CD4-positive, alpha-beta T cell treated with Interleukin-6 at 100 ng/mL for 8 hours (primary cell): ENCODE data around the gene WDR37.
A peak's percentile ranks its signal among the peaks of the same experiment; 100 is the strongest.
"Not testable (repeated sequence)": the region's sequence is repeated elsewhere in the genome, so short reads cannot be mapped to it uniquely, and the experiment has no call there.

Experiments used
- DNase-seq: peaks from one replicate; pipeline ENCODE4 v3.0.0-alpha.2; 2020; ENCODE audit warnings: mixed read lengths, low spot score

WDR37 gene

DNA sequence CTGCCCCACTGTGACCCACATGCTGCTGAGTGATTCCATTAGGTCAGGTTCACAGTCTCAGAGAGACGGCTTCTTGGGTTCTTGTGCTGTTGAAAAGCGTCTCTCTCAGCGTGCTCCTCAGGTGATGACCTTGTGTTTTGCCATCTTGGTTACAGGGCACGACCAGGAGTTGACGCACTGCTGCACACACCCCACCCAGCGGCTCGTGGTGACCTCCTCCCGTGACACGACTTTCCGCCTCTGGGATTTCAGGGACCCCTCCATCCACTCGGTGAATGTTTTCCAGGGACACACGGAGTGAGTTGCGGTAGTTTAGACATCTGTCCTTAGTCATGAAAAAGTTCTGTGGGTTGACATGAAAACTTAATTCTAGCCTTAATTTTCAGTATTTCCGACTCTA, 48.8 kb downstream of the WDR37 start:
- DNase-seq: no peak

DNA sequence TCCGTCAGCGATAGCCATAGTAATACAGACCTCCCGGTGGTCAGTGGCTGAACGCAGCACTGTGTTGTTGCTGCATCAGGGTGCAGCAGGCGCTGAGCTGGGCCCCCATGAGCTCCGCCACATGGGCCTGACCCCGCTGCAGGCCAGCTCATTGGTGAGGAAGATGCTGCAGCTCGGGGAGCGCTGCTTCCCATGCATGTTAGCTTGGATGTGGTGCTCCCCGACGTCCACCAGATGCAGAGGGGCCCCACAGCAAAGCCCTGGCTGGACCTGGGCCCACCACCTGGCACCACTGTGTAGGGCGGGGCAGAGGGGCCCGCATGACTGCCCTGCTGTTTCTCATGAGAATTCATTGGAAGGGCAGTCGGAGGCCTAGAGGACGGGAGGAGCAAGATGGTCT, 50.8 kb downstream of the WDR37 start:
- no peak for DNase-seq

DNA sequence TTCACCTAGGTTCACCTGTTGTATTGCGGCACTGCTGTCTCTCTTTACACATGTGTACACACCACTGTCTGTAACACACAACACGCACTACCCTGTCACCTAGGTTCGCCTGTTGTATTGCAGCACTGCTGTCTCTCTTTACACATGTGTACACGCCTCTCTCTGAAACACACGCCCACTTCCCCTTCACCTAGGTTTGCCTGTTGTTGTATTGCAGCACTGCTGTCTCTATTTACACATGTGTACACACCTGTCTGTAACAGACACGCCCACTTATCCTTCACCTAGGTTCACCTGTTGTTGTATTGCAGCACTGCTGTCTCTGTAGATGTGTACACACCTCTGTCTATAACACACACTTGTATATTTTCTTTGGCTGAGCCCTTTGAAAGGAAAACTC, 51.5 kb downstream of the WDR37 start:
- DNase-seq: no peak

- DNase-seq: peak; percentile 80
Measured at GRCh38 chr10:1109795-1110673, 53.8 kb downstream of the WDR37 start.

GRCh38 chr10:1110674-1111119, 54.5 kb downstream of the WDR37 start:
- no peak for DNase-seq

- DNase-seq: no peak
Measured at GRCh38 chr10:1114315-1114714, 58.1 kb downstream of the WDR37 start.

- DNase-seq: no peak
Measured at GRCh38 chr10:1114719-1115606, 58.8 kb downstream of the WDR37 start.

- DNase-seq: no peak
Measured at GRCh38 chr10:1115607-1115955, 59.4 kb downstream of the WDR37 start.

DNA sequence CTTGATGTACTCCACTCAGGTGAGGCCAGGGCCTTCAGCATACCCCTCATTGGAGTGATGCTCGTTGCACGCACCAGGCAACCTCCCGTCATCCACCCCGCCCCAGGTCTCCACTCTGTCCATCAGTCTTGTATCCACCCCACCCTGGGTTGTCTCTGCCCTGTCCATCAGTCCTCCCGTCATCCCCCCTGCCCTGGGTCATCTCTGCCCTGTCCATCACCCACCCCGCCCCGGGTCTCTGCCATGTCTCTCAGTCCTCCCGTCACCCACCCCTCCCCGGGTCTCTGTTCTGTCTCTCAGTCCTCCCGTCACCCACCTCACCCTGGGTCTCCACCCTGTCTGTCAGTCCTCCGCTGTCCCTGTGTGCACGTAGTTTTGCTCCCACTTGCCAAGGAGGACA, 59.9 kb downstream of the WDR37 start:
- no peak for DNase-seq

DNA sequence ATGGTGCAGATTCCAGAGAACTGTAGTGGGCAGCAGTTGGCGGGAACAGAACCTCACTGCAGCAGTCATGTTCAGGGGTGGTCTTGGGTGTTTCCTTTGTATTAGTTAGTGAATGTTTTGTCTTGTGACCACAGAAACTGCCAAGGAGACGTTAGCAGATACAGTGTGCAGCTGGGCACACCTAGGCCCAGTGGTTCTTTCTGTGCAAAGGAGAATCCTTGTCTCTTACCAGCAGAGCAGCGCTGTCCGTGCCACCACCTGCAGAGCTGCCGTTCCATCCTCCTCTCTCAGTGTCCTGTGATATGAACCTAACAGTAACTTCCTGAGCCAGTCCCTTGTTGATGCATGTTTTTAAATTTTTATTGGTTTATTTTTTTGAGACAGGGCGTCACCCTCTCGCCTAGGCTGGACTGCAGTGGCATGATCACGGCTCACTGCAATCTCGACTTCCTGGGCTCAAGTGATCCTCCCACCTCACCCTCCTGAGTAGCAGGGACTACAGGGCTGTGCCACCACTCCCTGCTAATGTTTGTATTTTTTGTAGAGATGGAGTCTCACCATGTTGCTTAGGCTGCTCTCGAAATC, 60.6 kb downstream of the WDR37 start:
- DNase-seq: no peak

DNA sequence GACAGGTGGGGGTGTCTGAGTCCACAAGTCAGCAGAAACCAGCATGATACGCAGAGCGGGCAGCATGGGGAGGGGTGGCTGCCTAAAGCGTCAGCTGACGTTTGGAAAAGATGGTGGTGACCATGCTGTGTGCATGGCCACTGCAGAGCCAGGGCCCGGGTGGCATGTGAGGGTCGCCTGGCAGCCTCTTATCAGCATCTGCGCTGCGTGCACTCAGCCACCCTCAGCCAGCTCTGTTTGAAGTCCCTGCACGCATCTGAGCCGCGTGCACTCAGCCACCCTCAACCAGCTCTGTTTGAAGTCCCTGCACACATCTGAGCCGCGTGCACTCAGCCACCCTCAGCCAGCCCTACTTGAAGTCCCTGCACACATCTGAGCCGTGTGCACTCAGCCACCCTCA, 61.5 kb downstream of the WDR37 start:
- no peak for DNase-seq

DNA sequence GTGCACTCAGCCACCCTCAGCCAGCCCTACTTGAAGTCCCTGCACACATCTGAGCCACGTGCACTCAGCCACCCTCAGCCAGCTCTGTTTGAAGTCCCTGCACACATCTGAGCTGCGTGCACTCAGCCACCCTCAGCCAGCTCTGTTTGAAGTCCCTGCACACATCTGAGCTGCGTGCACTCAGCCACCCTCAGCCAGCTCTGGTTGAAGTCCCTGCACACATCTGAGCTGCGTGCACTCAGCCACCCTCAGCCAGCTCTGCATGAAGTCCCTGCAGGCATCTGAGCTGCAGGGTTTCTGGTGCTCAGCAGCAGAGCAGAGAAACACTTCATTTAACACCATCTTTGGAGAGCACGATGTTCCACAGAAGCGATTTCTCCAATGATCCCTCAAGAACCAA, 62.1 kb downstream of the WDR37 start:
- not testable (repeated sequence) for DNase-seq

GRCh38 chr10:1119027-1119426, 62.8 kb downstream of the WDR37 start:
- DNase-seq: no peak

DNA sequence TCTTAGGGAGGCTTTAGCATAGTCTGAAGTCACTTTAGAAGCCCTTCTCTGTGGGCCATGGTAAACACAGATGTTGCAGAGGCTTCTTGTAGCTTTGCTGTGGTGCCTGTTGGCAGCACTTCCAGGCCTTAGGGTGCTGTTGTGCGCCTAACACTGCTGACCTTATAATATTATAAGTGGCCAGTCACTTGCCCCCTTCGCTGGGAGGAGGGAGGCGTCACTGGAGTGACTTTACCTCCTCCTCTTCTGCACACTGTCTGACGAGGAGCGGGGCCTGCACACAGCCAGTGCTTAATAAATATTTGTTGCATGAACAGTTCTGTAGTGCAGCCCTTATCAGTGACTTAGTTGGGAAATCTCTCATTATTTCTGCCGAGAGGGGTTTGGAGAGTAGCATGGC, 63.3 kb downstream of the WDR37 start:
- no peak for DNase-seq

GRCh38 chr10:1120306-1120705, 64.1 kb downstream of the WDR37 start:
- no peak for DNase-seq

GRCh38 chr10:1120801-1121211, 64.6 kb downstream of the WDR37 start:
- no peak for DNase-seq

DNA sequence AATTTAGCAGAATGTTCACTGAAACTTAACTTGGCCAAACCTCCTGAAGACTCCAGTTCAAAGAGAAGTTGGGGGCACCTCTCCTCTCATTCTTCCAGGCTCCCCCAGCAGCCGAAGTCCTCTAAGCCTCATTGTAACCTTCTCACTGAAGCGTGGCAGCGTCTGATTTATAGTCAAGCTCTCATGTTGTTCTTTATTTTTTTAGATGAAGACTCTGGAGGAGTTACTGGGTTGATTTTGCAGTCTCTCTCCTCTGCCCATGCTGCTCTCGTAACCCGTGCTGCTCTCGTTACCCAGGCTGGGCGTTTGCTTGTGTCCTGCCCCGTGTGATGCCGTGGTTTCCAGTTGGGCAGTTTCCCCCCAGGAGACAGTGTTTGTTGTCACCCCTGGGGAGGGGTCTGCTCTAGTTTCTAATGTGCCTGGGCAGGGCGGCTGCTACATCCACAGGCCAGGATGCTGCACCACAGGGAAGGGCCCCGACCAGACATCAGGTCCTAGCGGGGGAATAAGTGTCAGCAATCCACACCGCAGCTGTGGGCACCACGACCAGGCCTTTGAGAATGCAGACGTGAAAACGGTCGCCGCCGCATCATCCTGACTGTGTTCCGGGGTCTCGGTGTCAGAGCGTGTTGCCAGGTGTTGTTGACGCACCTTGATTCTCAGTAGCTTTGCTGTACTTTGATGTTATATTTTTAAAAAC, 65.2 kb downstream of the WDR37 start:
- no peak for DNase-seq

GRCh38 chr10:1122349-1122748, 66.2 kb downstream of the WDR37 start:
- DNase-seq: no peak

DNA sequence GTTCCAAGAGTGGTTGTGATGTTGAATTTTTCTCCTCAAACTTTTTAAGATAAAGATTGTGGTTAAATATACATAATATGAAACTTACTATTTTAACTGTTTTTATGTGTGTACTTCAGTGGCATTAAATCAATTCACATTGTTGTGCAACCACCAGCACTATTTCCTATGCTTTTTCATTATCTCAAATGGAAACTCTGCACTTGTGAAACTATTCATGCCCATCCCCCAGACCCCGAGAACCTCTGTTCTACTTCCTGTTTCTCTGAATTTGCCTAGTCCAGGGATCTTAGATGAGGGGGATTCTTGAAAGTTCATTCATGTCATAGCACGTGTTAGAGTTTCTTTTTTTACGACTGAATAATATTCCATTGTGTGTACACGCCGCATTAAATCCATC, 67.0 kb downstream of the WDR37 start:
- no peak for DNase-seq

DNA sequence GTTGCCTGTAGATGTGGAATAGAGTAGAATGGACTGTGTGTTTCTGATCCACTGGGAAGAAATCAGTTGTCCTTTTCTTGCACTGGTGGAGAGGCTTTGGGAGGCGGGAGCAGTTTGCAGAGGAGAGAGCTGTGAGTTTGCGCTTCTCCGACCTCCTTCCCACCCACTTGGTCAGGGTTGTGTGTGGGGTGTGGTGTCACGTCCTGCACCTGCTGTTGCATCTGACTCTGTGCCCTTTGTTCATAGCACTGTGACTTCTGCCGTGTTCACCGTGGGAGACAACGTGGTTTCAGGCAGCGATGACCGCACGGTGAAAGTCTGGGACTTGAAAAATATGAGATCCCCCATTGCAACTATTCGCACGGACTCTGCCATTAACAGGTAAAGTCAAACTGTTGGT, 67.8 kb downstream of the WDR37 start:
- DNase-seq: no peak

DNA sequence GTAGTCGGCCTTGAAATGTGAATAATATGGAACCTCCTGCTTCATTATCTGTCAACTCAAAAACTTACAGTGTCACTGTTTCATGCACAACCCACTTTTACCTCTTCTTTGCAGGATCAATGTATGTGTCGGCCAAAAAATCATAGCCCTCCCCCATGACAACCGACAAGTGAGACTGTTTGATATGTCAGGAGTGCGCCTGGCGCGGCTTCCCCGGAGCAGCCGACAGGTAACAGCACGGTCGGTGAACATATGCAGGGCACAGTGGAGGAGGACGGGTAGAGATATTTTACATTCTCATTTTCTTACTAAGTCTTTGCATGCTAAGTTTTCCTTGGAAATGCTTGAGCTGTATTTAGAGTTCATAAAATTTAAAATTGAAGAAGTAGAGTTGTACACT, 68.6 kb downstream of the WDR37 start:
- no peak for DNase-seq

DNA sequence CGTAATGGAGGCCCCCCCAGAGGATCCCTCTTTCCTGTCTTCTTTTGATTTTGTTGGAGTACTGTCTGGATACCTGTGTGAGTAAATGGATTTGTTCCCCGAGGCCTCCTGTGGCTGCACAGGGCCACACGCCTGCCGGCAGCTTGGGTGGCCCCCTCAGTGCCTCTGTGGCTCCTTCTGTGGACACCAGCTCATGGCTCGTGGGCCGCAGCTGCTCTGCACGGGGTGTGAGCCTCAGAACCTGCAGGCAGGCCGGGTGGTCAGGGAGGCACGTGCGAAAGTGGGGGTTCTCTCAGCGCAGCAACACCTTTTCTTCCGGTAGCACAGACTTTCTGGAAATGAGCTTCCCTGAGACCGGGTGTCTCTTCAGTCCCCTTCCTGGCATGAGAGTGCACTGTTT, 70.3 kb downstream of the WDR37 start:
- no peak for DNase-seq
